CD4-positive, alpha-beta T cell treated with Interferon gamma for 1 hour (primary cell): ENCODE measurements around the gene COMMD6.

ENCODE experiments used
- DNase-seq: peaks from one replicate; pipeline ENCODE4 v3.0.0-alpha.2; 2020

Gene COMMD6

DNA sequence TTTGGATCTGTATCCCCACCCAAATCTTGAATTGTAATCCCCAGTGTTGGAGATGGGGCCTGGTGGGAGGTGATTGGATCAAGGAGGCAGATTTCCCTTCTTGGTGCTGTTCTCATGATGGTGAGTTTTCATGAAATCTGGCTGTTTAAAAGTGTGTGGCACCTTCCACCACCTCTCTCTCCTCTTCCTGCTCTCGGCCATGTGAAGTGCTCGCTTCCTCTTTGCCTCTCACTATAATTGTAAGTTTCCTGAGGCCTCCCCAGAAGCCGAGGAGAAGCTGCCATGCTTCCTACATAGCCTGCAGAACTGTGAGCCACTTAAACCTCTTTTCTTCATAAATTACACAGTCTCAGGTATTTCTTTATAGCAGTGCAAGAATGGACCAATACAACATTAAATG is 15.7 kb downstream of the COMMD6 start:
- no peak for DNase-seq

DNA sequence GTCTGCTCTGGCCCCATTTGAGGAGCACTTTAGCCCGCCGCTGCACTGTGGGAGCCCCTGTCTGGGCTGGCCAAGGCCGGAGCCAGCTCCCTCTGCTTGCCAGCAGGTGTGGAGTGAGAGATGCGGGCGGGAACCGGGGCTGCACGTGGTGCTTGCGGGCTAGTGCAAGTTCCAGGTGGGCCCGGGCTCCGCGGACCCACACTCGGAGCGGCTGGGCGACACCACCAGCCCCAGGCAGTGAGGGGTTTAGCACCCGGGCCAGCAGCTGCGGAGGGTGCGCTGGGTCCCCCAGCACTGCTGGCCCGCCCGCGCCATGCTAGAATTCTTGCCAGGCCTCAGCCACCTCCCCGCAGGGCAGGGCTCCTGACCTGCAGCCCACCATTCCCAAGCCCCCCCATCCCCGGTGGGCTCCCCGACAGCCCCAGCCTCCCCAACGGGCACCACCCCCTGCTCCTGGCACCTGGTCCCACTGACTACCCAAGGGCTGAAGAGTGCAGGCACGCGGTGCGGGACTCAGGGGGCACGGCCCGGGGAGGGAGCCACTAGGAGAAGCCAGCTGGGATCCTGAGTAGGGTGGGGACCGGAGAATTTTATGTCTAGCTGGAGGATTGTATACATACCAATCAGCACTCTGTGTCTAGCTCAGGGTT is 19.1 kb downstream of the COMMD6 start:
- no peak for DNase-seq

DNA sequence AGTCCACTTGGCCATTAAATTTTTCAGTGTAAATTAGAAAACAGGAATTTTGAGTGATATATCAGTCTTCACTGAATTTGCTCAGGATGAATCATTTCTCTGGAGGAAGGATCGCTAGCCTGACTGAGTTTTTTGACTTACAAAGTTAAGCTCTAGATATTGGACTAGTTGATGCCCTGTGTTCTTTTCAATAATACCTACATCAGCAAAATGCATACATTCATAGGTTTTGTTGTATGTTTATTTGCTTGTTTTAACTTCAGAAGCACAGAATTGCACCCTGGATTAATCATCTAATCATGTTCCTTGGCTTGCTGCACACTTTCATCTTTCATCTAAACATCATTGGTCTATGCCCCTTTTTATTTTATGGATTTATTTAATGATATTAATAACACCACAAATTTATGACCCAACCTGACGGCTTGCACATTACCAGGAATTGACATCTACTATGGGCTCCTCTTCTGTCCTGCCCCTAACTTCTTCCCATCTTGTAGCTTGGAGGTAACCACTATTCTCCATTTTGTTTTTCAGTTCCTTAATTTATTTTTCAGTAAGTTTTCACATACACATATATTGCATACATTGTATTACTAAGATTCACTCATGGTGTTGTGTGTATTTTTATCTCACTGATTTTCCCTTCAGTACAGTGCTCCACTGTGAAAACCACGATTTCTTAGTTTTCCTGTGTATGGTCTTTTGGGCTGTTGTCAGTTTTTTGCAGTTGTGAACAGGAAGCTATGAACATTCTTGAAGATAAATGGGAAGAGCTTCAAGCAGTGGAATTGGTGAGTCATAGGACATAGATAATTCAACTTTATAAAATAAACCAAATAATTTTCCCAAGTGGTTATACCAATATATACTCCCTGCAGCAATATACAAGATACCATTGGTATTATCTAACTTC is 23.3 kb downstream of the COMMD6 start:
- no peak for DNase-seq

DNA sequence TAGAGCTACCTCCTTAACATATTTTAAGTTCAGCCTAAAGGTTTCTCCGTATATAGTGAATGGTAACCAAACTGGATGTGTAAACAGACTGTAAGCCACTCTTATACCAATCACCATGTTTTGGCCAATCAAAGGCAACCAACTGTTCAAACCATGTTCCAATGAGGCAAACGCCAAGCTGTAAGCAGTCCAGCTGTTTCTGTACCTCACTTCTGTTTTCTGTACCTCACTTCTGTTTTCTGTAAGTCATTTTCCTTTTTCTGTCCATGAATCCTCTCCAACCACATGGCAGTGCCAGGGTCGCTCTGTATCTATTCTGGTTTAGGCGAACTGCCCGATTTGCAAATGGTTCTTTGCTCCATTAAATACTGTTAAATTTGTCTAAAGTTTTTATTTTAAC is 24.4 kb downstream of the COMMD6 start:
- DNase-seq: no peak

DNA sequence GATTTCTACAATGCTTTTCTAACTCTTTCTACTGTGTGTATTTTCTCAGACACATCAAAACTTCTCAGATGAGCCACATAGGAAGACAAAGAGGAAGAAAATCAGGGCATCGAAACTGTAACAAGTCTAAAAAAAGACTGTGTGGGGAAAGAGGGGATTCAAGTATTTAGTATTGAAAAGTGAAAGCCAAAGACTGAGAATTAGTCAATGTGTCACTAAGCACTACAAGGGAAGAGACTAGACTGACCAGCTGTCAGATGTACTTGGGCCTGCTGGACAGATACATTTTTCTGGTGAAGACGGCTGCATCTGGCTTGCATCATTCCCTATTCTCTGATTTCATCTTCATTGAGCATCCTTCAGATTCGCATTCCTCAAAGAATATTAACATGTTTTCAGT is 25.4 kb downstream of the COMMD6 start:
- no peak for DNase-seq

DNA sequence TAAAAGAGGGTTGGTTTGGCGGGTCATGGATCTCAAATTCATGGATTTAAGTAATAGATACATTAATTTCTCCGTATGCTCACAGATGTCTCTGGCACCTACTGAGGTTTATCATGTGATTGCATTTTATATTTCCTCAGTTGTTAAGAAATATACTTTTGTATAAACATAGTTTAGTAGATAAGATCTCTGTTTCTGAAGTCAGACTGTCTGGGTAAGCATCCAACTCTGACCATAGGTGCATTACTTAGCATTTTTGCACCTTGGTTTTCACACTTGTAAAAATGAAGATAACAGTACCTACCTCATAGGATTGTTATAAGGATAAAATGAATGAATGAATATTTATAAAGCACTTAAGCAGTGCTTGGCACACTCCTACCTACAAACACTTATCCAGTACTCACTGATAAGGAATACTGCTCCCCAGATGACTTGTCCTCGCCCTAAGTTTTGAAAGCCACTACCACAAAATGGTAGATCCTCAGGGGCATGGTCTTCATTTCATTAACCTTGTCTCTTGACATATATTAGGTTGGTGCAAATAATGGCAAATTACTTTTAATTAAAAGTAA is 26.5 kb downstream of the COMMD6 start:
- no peak for DNase-seq

DNA sequence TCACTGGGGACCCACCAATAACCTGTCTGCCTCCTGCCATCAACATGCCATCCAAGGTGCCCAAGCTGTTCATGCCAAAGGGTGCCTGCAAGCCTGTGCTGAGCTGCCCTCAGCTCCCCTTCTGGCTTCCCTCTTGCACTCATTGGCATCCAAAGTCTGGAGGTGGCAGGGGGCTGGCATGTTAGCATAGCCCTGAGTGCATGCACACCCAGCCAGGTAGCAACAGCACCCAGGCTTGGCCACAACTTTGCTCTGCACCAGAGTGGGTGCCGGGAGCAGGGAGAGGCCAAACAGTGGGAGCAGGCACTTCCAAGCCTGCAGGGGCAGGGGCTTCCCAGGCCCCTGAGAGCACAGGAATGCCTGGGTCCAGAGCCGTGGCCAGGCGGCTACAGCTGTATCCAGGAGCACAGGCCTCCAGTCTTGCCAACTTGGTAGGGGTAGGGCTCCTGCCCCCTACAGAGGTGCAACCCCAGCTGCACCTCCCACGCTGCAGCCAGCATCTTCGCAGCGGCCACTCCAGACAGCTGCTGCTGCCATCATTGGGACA is 29.6 kb downstream of the COMMD6 start:
- DNase-seq: no peak

DNA sequence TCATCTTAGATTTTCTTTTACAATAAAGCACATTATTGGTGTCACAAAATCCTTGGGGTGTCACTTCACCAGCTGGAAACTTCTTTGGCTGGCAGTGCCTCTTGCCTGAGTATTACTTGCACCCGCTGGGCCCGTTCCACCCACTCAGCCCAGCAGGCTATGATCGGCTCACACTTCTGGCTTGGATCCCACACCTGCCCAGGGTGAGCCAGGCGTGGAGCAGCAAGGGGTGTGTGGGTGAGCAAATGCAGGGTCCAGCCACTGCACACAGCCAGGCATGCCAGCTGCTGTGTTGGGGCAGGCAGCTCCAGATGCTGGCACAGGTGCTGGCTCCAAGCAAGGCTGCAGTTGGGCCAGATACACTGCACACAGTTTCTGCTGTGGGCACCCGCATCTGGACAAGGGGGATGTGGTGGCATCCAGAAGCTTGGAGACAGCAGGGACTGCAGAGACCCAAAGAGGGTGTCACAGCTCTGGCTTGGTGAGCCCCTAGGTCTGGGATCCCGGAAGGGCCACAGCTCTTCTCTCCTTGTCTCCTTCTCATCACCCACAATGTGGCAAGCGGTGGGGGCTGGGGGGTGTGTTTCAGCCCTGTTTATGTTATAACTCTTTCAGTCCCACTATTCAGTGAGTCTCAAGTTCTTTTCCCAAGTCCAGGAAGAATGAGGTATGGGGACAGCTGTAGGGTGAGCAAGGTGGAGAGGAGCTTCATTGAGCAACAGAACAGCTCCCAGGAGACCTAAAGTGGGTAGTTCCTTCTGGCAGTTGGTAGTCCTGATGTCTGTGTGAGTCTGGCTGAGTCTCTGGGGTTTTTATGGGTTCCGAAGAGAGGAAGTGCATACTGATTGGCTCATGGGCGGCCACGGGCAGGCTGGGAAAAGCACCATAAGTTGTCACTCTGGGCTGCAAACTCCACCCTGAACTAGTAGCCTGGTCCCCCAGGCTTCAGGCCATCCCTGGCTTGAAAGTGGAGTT is 30.3 kb downstream of the COMMD6 start:
- DNase-seq: no peak

DNA sequence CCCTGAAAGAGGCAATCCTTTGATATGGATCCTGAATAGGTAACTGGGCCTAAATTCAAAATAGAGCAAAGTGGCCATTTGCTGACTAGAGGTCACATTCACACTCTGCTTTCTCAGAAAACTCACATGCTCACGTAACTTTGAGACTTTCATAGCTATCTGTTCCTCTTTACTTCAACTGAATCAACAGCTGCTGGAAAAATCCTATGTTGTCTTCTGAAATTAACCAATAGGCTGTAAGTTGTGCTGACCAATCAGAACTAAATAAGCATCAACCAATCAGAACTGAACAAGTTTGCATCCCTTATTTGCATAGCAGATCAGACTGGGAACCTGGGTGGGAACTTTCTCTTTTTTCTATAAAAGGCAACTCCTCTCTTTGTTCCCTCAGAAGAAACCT is 31.6 kb downstream of the COMMD6 start:
- no peak for DNase-seq

DNA sequence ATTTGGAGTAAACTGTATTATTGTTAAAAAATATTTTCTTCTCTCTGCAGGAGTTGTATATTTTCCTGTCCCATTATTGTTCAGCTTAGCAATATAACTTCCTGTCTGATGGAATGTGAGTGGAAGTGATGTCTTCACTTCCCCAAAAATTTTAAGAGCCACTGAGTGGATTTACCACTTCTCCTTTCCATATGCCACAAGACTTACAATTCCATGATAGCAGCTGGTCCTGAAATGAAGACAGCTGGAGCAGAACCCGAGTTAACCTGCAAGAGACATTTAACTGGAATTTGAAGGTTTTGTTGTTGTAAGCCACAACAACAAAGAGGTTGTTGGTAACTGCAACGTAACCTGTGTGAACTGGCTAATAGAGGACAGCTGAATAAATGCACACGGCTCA is 32.3 kb downstream of the COMMD6 start:
- DNase-seq: no peak

DNA sequence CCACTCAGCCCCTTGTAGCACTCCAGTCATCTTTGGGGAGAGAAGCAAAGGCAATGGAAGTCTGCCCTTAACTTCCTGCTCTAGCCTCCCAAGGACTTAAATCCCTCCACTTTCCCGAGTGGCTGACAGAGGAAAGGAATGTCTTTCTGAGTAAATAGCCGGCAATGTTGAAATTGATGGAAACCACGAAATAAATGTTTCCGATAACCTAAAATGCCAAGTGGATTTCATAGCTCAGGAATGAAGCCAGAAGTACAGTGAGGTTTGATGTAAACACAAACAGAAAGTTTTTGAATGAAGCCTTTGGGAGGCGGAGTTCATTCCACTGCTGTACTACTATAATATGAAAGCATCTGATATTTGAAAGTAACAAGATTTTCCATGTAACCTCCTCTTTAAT is 41.7 kb downstream of the COMMD6 start:
- DNase-seq: no peak

DNA sequence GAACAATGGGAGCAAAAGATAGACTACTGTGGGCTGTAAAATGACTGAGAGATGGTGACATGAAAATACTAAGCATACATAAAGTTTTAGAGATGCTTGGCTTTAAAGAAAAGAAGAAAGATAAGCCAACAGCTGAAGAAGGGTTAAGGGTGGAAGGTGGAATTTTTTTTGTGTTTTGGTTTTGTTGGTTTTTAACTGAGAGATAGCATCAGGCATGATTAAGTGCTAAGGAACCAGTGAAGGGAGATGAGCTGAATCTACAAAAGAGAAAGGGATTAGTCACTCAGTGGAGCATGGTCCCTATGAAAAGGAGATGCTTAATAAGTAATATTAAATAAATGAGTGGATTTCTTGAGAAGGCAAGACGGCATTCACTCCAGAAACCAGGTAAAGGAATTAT is 43.1 kb downstream of the COMMD6 start:
- no peak for DNase-seq

DNA sequence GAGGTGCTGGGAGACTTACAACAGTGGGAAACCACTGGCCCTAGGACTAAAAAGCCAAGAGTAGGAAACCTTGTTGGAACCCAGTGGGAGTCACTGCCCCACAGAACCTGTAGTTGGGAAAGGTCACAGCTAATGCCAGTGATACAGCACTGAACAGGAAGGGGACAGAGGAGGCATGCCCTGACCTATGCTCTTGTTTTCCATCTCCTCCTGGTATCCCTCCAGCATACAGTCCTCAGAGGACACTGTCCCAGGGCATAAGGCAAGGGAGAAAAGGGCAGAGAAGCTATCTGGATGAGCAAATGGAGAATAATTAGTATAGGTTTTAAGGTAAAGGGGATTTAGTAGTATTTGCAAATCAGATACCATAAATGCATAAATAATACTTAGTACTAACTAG is 44.5 kb downstream of the COMMD6 start:
- DNase-seq: no peak

DNA sequence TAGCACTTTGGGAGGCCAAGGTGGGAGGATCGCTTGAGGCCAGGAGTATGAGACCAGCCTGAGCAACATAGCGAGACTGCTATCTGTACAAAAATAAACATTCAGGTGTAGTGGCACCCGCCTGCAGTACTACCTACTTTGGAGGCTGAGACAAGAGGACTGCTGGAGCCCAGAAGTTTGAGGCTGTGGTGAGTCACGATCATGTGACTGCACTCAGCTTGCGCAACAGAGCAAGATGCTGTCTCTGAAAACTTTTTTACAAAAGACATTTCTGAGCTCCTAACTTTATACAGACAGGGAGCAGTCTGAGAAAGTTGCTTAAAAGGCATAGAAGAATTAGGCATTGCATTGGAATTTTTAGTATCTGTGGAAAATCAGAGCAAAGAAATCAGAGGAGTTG is 45.3 kb downstream of the COMMD6 start:
- DNase-seq: no peak

DNA sequence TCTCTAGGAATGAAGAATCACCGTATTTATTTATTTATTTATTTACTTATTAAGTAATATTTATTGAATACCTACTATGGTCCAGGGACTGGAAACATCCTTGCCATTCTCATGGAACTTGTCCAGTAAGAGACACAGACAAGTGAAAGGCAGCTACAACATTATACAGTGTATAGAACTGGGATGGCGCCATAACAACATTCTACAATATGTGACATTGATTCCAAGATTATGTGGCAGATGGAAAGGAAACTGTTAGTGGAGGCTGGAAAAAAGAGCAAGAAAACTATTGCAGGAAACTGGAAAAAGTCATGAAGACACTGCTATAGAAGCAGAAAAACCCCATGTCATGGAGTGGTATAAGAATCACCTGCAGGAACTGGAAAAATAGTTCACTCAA is 46.3 kb downstream of the COMMD6 start:
- DNase-seq: no peak

DNA sequence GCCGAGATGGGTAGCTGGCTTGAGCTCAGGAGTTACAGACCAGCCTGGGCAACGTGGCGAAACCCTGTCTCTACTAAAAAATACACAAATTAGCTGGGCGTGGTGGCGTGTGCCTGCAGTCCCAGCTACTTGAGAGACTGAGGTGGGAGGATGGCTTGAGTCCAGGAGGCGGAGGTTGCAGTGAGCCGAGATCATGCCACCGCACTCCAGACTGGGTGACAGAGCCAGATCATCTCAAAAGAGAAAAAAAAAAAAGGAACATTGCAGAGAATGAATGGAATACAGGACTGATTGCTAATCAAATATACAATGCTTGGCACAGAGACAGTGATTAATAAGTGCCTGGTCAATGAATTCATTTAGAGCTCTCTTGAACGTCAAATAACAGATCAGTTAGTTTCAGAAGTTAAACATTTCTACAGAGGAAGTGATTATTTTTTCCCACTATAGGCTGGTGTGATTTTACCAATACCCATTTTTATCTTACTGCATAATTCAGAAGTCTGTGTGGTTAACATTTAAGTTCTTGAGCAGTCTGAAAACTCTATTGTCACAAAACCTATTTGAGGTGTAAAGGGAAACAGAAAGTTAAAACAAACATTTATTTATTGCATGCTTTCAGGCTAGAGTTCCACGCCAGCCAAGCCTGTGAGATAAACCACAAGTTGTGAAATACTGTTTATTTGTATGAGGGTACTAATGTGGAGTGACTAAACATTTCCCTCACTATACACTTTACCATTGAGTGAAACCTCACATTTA is 48.0 kb downstream of the COMMD6 start:
- no peak for DNase-seq

DNA sequence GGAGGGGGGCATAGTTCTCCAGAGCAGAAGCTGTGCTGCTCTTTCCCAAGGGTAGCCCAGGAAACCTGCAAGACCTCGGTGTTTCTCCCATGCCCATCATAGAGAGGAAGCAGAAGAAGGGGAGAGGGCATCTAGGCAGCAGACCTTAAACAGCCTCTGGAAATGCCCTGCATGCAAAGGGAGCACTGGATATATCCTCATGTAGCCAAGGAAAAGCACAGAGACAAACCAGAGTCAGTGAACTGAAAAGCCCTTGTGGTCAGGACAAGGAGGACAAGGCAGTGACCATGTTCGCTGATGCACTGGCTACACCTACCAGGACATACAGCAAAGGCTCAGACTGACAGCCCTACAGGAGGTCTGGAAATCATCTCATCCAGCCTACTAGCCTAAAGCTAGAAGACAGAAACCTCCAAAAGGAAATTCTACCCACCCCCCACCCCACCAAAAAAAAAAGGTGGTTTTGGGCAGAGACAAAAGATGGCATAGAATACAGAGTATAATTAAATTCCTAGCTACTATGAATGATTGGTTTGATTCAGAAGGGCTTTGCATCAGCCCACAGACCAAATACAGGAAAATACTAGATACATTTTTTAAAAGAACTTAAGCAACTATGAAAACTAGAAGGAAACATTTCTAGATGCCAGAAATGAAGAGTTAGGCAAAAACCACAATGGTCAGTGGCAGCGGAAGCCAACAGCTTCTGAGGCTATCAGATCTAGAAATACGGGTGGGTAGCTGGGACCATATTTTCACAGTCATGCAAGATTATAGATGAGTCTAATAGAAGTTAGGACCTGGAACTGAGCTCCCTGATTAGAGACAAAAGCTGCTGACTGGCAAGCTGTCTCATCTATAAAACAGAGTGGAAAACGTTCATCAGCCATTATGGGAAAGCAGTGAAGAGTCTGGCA is 51.2 kb downstream of the COMMD6 start:
- DNase-seq: no peak

DNA sequence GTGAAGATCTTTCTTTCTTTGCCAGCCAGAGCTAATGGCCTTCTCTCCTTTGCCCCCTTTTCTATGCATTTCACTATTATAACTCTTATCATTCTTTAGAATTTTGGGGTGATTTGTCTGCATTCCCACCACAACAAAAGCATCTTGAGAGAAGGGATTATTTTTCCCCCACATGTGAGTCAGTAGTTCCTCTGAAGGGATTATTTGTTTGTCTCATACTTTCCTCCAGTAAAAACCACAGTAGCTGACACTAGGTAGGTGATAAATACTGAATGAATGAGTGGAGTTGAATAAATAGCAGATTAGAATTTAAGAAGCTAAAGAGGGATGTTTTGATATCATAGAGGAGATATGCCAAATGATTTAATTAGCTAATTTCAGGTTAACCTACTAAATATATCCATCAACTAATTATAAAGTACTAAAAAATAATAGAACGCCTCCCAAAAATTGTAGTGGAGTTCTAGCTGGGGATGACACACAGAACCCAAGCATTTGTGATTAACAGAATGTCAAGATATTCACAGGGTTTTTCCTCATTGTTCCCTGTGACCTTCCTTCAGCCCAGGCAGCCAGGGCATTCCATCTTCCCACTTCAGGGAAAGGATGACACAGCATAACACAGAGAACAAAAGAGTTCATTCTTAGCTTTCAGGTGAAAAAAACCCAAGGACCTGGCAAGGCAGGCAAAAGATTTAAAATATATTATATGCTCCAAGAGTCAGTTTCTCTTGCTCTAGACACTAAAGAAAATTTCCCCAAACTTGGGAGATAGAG is 52.2 kb downstream of the COMMD6 start:
- DNase-seq: no peak

DNA sequence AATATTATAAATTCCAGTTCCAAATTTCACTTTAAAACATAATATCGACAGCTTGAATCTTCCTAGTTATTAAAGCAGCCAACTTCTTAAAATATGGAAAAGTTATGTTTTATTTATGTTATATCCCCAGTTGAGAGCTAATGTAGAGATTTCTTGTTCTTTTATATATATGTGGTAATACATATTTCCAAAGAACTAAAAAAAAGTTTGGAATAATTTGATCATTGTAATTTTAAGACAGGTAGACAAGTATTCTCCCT is 54.9 kb downstream of the COMMD6 start:
- DNase-seq: no peak
